ENCODE measurements around the gene PHF21A. TPM values are rescaled to one million over a fixed set of nuclear protein-coding genes. Genes with fewer than 3 reads are reported as not detected.

The PHF21A gene
- total RNA-seq, 2 experiments from 2014 or later: 45.4 to 49.0 TPM

- Mint-ChIP-seq H3K27ac (no peak overlapping the region), H3K9me3 (no peaks in the 10 kb centered on the region), H3K36me3 (no peaks in the 10 kb centered on the region), H3K27me3 (no peaks in the 10 kb centered on the region), H3K4me1 (peaks cover 1% of the 10 kb centered on the region), H3K4me3 (no peak overlapping the region)
- no peak for ATAC-seq (ENCODE audit: low read depth)
- no peak for DNase-seq
- POLR2A ChIA-PET: no interaction called here
Observed at GRCh38 chr11:45935349-45936064, 185.7 kb downstream of the PHF21A start.

GRCh38 chr11:45934580-45935318, 186.5 kb downstream of the PHF21A start:
- Mint-ChIP-seq H3K27me3 (no peaks in the 10 kb centered on the region), H3K9me3 (no peaks in the 10 kb centered on the region), H3K36me3 (no peaks in the 10 kb centered on the region), H3K4me3 (no peak overlapping the region), H3K27ac (no peak overlapping the region), H3K4me1 (peaks cover 9% of the 10 kb centered on the region)
- POLR2A ChIA-PET: interaction anchor here (0.6 kb wide), 1 partner anchor 51 kb away, joined by 5 read pairs; no protein-coding TSS in a partner anchor
- DNase-seq (no peak), ATAC-seq (ENCODE audit: low read depth) (no peak)

- no peaks in the 10 kb centered on the region for H3K9me3 Mint-ChIP-seq
- no peak overlapping the region for H3K27ac Mint-ChIP-seq
- no peaks in the 10 kb centered on the region for H3K27me3 Mint-ChIP-seq
- no peaks in the 10 kb centered on the region for H3K36me3 Mint-ChIP-seq
- POLR2A ChIA-PET: interaction anchor here (0.6 kb wide), 1 partner anchor 50 kb away, joined by 5 read pairs; no protein-coding TSS in a partner anchor
- H3K4me1 Mint-ChIP-seq: peaks cover 11% of the 10 kb centered on the region
- no peak overlapping the region for H3K4me3 Mint-ChIP-seq
- DNase-seq: no peak
- ATAC-seq (ENCODE audit: low read depth): no peak
Observed at GRCh38 chr11:45933846-45934579, 187.2 kb downstream of the PHF21A start.

- no peak overlapping the region for H3K27ac Mint-ChIP-seq
- DNase-seq (no peak), ATAC-seq (ENCODE audit: low read depth) (no peak)
- H3K9me3 Mint-ChIP-seq: no peaks in the 10 kb centered on the region
- no peaks in the 10 kb centered on the region for H3K36me3 Mint-ChIP-seq
- no peak overlapping the region for H3K4me3 Mint-ChIP-seq
- H3K27me3 Mint-ChIP-seq: no peaks in the 10 kb centered on the region
- H3K4me1 Mint-ChIP-seq: peaks cover 11% of the 10 kb centered on the region
- POLR2A ChIA-PET: no interaction called here
Observed at GRCh38 chr11:45933131-45933831, 188.0 kb downstream of the PHF21A start.

DNA sequence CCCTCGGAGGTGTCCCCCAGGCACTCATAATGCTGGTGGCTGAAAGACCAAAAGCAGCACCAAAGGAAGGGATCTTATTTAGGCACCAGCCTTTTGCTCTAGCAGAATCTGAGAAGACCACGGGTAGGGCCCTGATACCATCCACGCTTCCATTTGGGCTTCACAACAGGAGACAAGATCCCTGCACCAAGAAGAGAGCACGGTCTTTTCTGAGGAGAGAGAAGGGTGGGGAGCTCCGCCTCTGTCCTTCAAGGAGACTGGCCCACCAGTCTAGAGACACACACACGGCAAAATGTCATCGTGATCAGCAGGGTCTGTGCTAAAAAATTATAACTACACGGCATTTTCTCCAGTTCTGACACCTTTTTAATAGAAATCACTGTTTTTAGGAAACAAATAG, 189.0 kb downstream of the PHF21A start:
- ATAC-seq (ENCODE audit: low read depth) (no peak), DNase-seq (no peak)
- H3K4me3 Mint-ChIP-seq: no peak overlapping the region
- peaks cover 15% of the 10 kb centered on the region for H3K4me1 Mint-ChIP-seq
- H3K27ac Mint-ChIP-seq: no peak overlapping the region
- no peaks in the 10 kb centered on the region for H3K27me3 Mint-ChIP-seq
- H3K36me3 Mint-ChIP-seq: no peaks in the 10 kb centered on the region
- no peaks in the 10 kb centered on the region for H3K9me3 Mint-ChIP-seq
- POLR2A ChIA-PET: no interaction called here

DNA sequence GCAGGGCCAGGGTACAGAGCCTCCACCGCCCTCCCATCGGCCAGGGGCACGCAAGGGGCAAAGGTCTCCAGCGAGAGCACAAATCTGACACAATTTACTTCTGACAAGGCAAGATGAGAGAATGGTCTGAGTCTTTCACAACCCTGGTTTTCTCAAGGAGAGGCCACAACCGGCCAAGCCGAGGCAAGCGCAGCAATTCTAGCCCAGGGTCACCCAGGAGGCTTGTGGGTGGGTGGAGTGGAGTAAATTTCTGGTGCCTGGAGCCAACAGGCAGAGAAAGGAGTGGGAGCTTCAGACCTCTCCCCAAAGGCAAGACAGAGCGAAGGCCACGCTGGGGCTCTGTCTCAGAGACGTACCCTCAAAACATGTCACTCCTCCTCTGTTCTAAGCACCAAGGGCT, 189.5 kb downstream of the PHF21A start:
- Mint-ChIP-seq H3K4me3 (no peak overlapping the region), H3K9me3 (no peaks in the 10 kb centered on the region), H3K36me3 (no peaks in the 10 kb centered on the region), H3K27me3 (no peaks in the 10 kb centered on the region), H3K27ac (no peak overlapping the region), H3K4me1 (peaks cover 17% of the 10 kb centered on the region)
- no peak for DNase-seq
- ATAC-seq (ENCODE audit: low read depth): no peak
- POLR2A ChIA-PET: interaction anchor here (5.5 kb wide), 1 partner anchor 14 kb away, joined by 40 read pairs; the partner anchor contains the start of gene PEX16

GRCh38 chr11:45930951-45931570, 190.2 kb downstream of the PHF21A start:
- Mint-ChIP-seq H3K4me1 (peaks cover 17% of the 10 kb centered on the region), H3K9me3 (no peaks in the 10 kb centered on the region), H3K4me3 (peak overlapping the region; percentile 10), H3K27me3 (no peaks in the 10 kb centered on the region), H3K36me3 (no peaks in the 10 kb centered on the region), H3K27ac (peak overlapping the region; percentile 82)
- DNase-seq (no peak), ATAC-seq (ENCODE audit: low read depth) (no peak)
- POLR2A ChIA-PET: interaction anchor here (5.5 kb wide), 1 partner anchor 13 kb away, joined by 40 read pairs; the partner anchor contains the start of gene PEX16

GRCh38 chr11:45930031-45930794, 191.0 kb downstream of the PHF21A start:
- H3K4me3 Mint-ChIP-seq: peak overlapping the region; percentile 65
- POLR2A ChIA-PET: interaction anchor here (5.5 kb wide), 1 partner anchor 13 kb away, joined by 40 read pairs; the partner anchor contains the start of gene PEX16
- peak overlapping the region; percentile 82 for H3K27ac Mint-ChIP-seq
- no peaks in the 10 kb centered on the region for H3K27me3 Mint-ChIP-seq
- no peaks in the 10 kb centered on the region for H3K9me3 Mint-ChIP-seq
- no peak for DNase-seq
- peaks cover 17% of the 10 kb centered on the region for H3K4me1 Mint-ChIP-seq
- no peaks in the 10 kb centered on the region for H3K36me3 Mint-ChIP-seq
- ATAC-seq (ENCODE audit: low read depth): peak; percentile 83

- peaks cover 17% of the 10 kb centered on the region for H3K4me1 Mint-ChIP-seq
- no peak for DNase-seq
- no peaks in the 10 kb centered on the region for H3K9me3 Mint-ChIP-seq
- peaks cover under 1% of the 10 kb centered on the region for H3K27me3 Mint-ChIP-seq
- no peaks in the 10 kb centered on the region for H3K36me3 Mint-ChIP-seq
- POLR2A ChIA-PET: interaction anchor here (0.6 to 5.5 kb wide), 3 partner anchors 12 to 1992 kb away, joined by 3 to 40 read pairs (median 8); partner anchors contain the start of gene PEX16
- ATAC-seq (ENCODE audit: low read depth): peak; percentile 24
- peak overlapping the region; percentile 65 for H3K4me3 Mint-ChIP-seq
- peak overlapping the region; percentile 82 for H3K27ac Mint-ChIP-seq
Observed at GRCh38 chr11:45929486-45930030, 191.7 kb downstream of the PHF21A start.

GRCh38 chr11:45928535-45929215, 192.6 kb downstream of the PHF21A start:
- Mint-ChIP-seq H3K9me3 (no peaks in the 10 kb centered on the region), H3K4me1 (peaks cover 17% of the 10 kb centered on the region), H3K36me3 (no peaks in the 10 kb centered on the region), H3K27me3 (peaks cover 8% of the 10 kb centered on the region), H3K4me3 (no peak overlapping the region), H3K27ac (no peak overlapping the region)
- POLR2A ChIA-PET: interaction anchor here (5.5 kb wide), 1 partner anchor 11 kb away, joined by 40 read pairs; the partner anchor contains the start of gene PEX16
- peak; percentile 28 for DNase-seq
- no peak for ATAC-seq (ENCODE audit: low read depth)

GRCh38 chr11:45927684-45928413, 193.4 kb downstream of the PHF21A start:
- peaks cover 17% of the 10 kb centered on the region for H3K4me1 Mint-ChIP-seq
- H3K9me3 Mint-ChIP-seq: no peaks in the 10 kb centered on the region
- H3K4me3 Mint-ChIP-seq: no peak overlapping the region

More at GRCh38 chr11:45927684-45928413, 193.4 kb downstream of the PHF21A start:
- peak; percentile 24 for DNase-seq
- Mint-ChIP-seq H3K36me3 (no peaks in the 10 kb centered on the region), H3K27ac (peak overlapping the region; percentile 5), H3K27me3 (peaks cover 13% of the 10 kb centered on the region)
- no peak for ATAC-seq (ENCODE audit: low read depth)
- POLR2A ChIA-PET: interaction anchor here (5.5 kb wide), 1 partner anchor 10 kb away, joined by 40 read pairs; the partner anchor contains the start of gene PEX16

Data from activated naive CD8-positive, alpha-beta T cell treated with anti-CD3 and anti-CD28 coated beads, Interleukin-2, amount 10 ng/mL, durations not matched to agents 7 days and 5 days (primary cell).